ENCODE results near the gene MEGF6. TPM values are rescaled to one million over a fixed set of nuclear protein-coding genes. Genes with fewer than 3 reads are reported as not detected.

MEGF6 gene
- total and polyA plus RNA-seq, 2 of the 8 experiments (the other 6 are each of a cell fraction or from before 2014, with no cell fraction given): 4.1 to 14.8 TPM

- Histone ChIP-seq H3K79me2 (ENCODE audit: control insufficient read depth in 1 of 2, insufficient read depth in 2 of 2, low read length in 2 of 2) (no peaks in the 10 kb centered on the region), H4K20me1 (replicated peaks in 1 of 2; ENCODE audit: control insufficient read depth in 1 of 2, insufficient read depth in 2 of 2, low read length in 2 of 2) (peaks cover 0 to 14% of the 10 kb centered on the region in 2 experiments), H3K14ac (ENCODE audit: insufficient read length) (no peak overlapping the region), H4K91ac (replicated peaks; ENCODE audit: insufficient read length, low read length) (no peak overlapping the region), H2BK20ac (ENCODE audit: low read length) (no peak overlapping the region), H3K36me3 (ENCODE audit: control insufficient read depth in 2 of 4, insufficient read depth in 4 of 4, low read length in 3 of 4) (no peaks in the 10 kb centered on the region), H2BK120ac (replicated peaks; ENCODE audit: low read depth, low read length) (no peak overlapping the region), H2BK12ac (ENCODE audit: low read depth, low read length) (no peak overlapping the region), H3K27me3 (replicated peaks in 1 of 4; ENCODE audit: control insufficient read depth in 3 of 4, extremely low read depth in 1 of 4, insufficient read depth in 3 of 4, low read length in 3 of 4) (no peaks in the 10 kb centered on the region), H3K4me1 (replicated peaks in 1 of 4; ENCODE audit: control insufficient read depth in 3 of 4, insufficient read depth in 4 of 4, low read length in 3 of 4) (no peaks in the 10 kb centered on the region), H2AK5ac (ENCODE audit: low read depth, low read length) (no peak overlapping the region), H4K8ac (ENCODE audit: extremely low read depth, insufficient read depth, low read length) (no peak overlapping the region), H2BK15ac (ENCODE audit: low read length) (no peak overlapping the region), H3K4me3 (ENCODE audit: extremely low read depth in 1 of 4, insufficient read depth in 2 of 4, low read depth in 3 of 4, low read length in 4 of 4) (no peak overlapping the region), H3K4me2 (ENCODE audit: insufficient read depth in 1 of 2, low read depth in 2 of 2, low read length in 2 of 2) (no peak overlapping the region), H3K18ac (ENCODE audit: extremely low read depth, low read length) (no peak overlapping the region), H3K9me3 (ENCODE audit: insufficient read depth in 2 of 2, low read depth in 1 of 2, low read length in 1 of 2) (peaks cover 0 to 7% of the 10 kb centered on the region in 2 experiments; a peak in 1 of 4 replicates), H3K4ac (replicated peaks; ENCODE audit: insufficient read length, low read depth, low read length) (no peak overlapping the region), H3K56ac (replicated peaks; ENCODE audit: insufficient read length, low read depth, low read length) (no peak overlapping the region), H3K27ac (ENCODE audit: low read depth, low read length) (no peak overlapping the region; the same call in 1 of the 2 replicates), H3K23me2 (ENCODE audit: low read depth, low read length) (no peaks in the 10 kb centered on the region), H3K9ac (replicated peaks in 1 of 4; ENCODE audit: extremely low read depth in 1 of 4, low read depth in 3 of 4, low read length in 3 of 4) (no peak overlapping the region), H2BK5ac (ENCODE audit: low read depth, low read length) (no peak overlapping the region), H2AFZ (ENCODE audit: low read length) (no peak overlapping the region), H4K5ac (ENCODE audit: insufficient read length, low read depth, low read length) (no peak overlapping the region), H3K23ac (ENCODE audit: insufficient read length) (no peak overlapping the region), H3K79me1 (ENCODE audit: low read depth, low read length) (no peaks in the 10 kb centered on the region)
- 99% methylated on average over 10 of the region's 12 CpGs; no CpG with 5 or more reads in 1 of the 2 experiments for WGBS, 2 experiments (ENCODE audit: extremely low coverage in 1 of 2, insufficient coverage in 1 of 2, insufficient read length in 1 of 2, insufficient replicate concordance in 2 of 2, low coverage in 1 of 2, low lambda C conversion rate in 2 of 2, missing lambda C conversion rate in 1 of 2)
- FAIRE-seq (no peak), DNase-seq (ENCODE audit: low read depth in 1 of 2, low spot score in 2 of 2) (no peak)
- CTCF ChIA-PET (ENCODE audit: partially characterized antibody): interaction anchor here (0.6 to 4.6 kb wide), 5 partner anchors 11 to 106 kb away, joined by 3 to 43 read pairs (median 5); no protein-coding TSS in a partner anchor
- POLR2A ChIA-PET (ENCODE audit: partially characterized antibody): no interaction called here
- TF ChIP-seq SP1 (IDR thresholded peaks at IDR 0.05; ENCODE audit: low read depth, low read length) (no peak), ASH2L (IDR thresholded peaks at IDR 0.05; ENCODE audit: low read length) (no peak), CEBPB (IDR thresholded peaks at IDR 0.05; ENCODE audit: low read depth, low read length) (no peak), GTF2F1 (IDR thresholded peaks at IDR 0.05; ENCODE audit: borderline replicate concordance, low read depth, low read length) (no peak), ATF2 (IDR thresholded peaks at IDR 0.05; ENCODE audit: low read length) (no peak), RBBP5 (IDR thresholded peaks at IDR 0.05; ENCODE audit: borderline replicate concordance, low read depth, low read length) (no peak), CHD2 (IDR thresholded peaks at IDR 0.05; ENCODE audit: low read length) (no peak)
Observed at GRCh38 chr1:3515272-3515671, 96.0 kb downstream of the MEGF6 start.

Data from H1 (cell line).